ENCODE data around the gene SCUBE3. TPM values are rescaled to one million over a fixed set of nuclear protein-coding genes. Genes with fewer than 3 reads are reported as not detected.
A peak's percentile ranks its signal among the peaks of the same experiment; 100 is the strongest.

SCUBE3 gene
- total and polyA plus RNA-seq, 2 of the 4 experiments (the other 2 are of a cell fraction): 19.9 to 45.5 TPM

DNA sequence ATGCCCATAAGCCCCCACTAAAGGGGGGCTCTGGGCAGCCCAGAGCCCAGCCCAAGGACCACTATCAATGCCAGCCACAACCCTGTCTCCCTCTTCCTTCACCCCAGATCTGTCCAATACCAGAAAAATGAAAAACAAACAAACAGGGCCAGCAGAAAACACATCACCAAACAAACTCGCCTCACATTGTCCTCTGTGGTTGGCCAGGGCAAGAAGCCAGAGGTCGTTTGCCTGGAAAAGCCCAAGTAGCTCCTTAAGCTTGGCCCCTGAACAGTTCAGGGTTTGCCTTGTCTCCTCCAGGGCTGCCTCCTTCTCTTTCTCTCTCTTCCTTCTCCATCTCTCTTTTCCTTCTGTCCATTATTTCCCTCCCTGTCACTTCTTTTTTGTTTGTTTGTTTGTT, 10.1 kb upstream of the SCUBE3 start:
- H3K56ac ChIP-seq (ENCODE audit: extremely low read depth, insufficient read depth, low read length): no peak overlapping the region
- no TSS peak for BruUV-seq (replicated peaks)
- no peak overlapping the region for H3K4me2 ChIP-seq (ENCODE audit: low read depth, low read length)
- H4K8ac ChIP-seq (ENCODE audit: low read depth in 2 of 2, low read length in 2 of 2): peak overlapping the region in 1 of 2 experiments; percentile 43; a peak in 1 of 4 replicates
- peak overlapping the region; percentile 67 for H3K4ac ChIP-seq (ENCODE audit: low read depth, low read length)
- peak overlapping the region; percentile 75; the same call in 1 of the 2 replicates for H3K23ac ChIP-seq (ENCODE audit: low read depth, low read length)
- H3K4me1 ChIP-seq (ENCODE audit: control insufficient read depth, insufficient read depth, low read length): peaks cover 7% of the 10 kb centered on the region
- H2AFZ ChIP-seq (replicated peaks; ENCODE audit: low read length, poor library complexity): no peak overlapping the region
- H3K4me3 ChIP-seq (ENCODE audit: insufficient read depth, low read depth, low read length): no peak overlapping the region
- intact Hi-C loops (cut with micrococcal nuclease): loop anchor here (5.0 kb wide), 1 partner anchor 36 kb away; no protein-coding TSS in a partner anchor
- peak overlapping the region; percentile 56; the same call in 1 of the 2 replicates for H3K18ac ChIP-seq (ENCODE audit: low read depth, low read length)
- H2BK5ac ChIP-seq (ENCODE audit: low read depth, low read length, poor library complexity, severe bottlenecking): no peak overlapping the region
- H2AK5ac ChIP-seq (ENCODE audit: low read depth, low read length): no peak overlapping the region
- peak overlapping the region; percentile 49 for H2AK9ac ChIP-seq (replicated peaks; ENCODE audit: low read depth, low read length, poor library complexity)
- ATAC-seq (ENCODE audit: low read depth): no peak
- H3K27me3 ChIP-seq (ENCODE audit: control insufficient read depth, insufficient read depth, low read length): peaks cover 14% of the 10 kb centered on the region
- dilution Hi-C loops (cut with HindIII; ENCODE audit: low sequenced_read_pairs, unreplicated experiment): no loop called here
- DNase-seq: no peak
- H3K36me3 ChIP-seq (ENCODE audit: control insufficient read depth, insufficient read depth, low read length): no peaks in the 10 kb centered on the region
- no peak overlapping the region for H3K9ac ChIP-seq (ENCODE audit: low read depth, low read length)
- WGBS, 2 experiments (ENCODE audit: extremely low coverage in 2 of 2, insufficient read length in 1 of 2): 50% methylated on average over 2 of the region's 2 CpGs; no CpG with 5 or more reads in 1 of the 2 experiments
- no peaks in the 10 kb centered on the region for H4K20me1 ChIP-seq (ENCODE audit: insufficient read depth, low read length)
- in situ Hi-C loops (cut with MboI; ENCODE audit: low sequenced_read_pairs): loop anchor here (5.0 to 10.0 kb wide), 2 partner anchors 56 to 219 kb away; no protein-coding TSS in a partner anchor
- H3K79me1 ChIP-seq (ENCODE audit: low read depth in 1 of 2, low read length in 2 of 2): no peaks in the 10 kb centered on the region
- H3K9me1 ChIP-seq (ENCODE audit: insufficient read depth, low read length): peaks cover 2% of the 10 kb centered on the region; the same call in 1 of the 2 replicates
- no peak overlapping the region for H2BK15ac ChIP-seq (ENCODE audit: low read depth, low read length)
- H4K5ac ChIP-seq (ENCODE audit: low read depth, low read length): no peak overlapping the region
- POLR2A ChIA-PET (ENCODE audit: unreplicated experiment): no interaction called here
- H3K9me3 ChIP-seq (ENCODE audit: control insufficient read depth, insufficient read depth, low read length): no peaks in the 10 kb centered on the region
- peak overlapping the region; percentile 80 for H2BK20ac ChIP-seq (ENCODE audit: low read depth, low read length)
- CTCF ChIA-PET: interaction anchor here (0.9 to 5.2 kb wide), 4 partner anchors 38 to 217 kb away, joined by 3 to 46 read pairs (median 9); no protein-coding TSS in a partner anchor
- H3K14ac ChIP-seq (replicated peaks; ENCODE audit: low read depth, low read length): peak overlapping the region; percentile 66
- peak overlapping the region; percentile 64 for H2BK120ac ChIP-seq (ENCODE audit: low read depth, low read length)
- H4K91ac ChIP-seq (ENCODE audit: insufficient read depth, low read depth, low read length): no peak overlapping the region
- TF ChIP-seq, protein P1, sequence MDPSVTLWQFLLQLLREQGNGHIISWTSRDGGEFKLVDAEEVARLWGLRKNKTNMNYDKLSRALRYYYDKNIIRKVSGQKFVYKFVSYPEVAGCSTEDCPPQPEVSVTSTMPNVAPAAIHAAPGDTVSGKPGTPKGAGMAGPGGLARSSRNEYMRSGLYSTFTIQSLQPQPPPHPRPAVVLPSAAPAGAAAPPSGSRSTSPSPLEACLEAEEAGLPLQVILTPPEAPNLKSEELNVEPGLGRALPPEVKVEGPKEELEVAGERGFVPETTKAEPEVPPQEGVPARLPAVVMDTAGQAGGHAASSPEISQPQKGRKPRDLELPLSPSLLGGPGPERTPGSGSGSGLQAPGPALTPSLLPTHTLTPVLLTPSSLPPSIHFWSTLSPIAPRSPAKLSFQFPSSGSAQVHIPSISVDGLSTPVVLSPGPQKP (IDR thresholded peaks at IDR 0.05; ENCODE audit: borderline replicate concordance, low read depth, low read length): no peak
- no peak for TF ChIP-seq NFE2L2 (IDR thresholded peaks at IDR 0.05; ENCODE audit: low read depth, low read length)
- no peak for TF ChIP-seq RAD21 (IDR thresholded peaks at IDR 0.05; ENCODE audit: low read length)
- no peak overlapping the region for H3K27ac ChIP-seq (ENCODE audit: insufficient read depth, low read length)

Data from IMR-90 (cell line).